GM23338 (cell line): ENCODE results near the gene TBCEL. TPM values are rescaled to one million over a fixed set of nuclear protein-coding genes. Genes with fewer than 3 reads are reported as not detected.
A peak's percentile ranks its signal among the peaks of the same experiment; 100 is the strongest.

Experiments used
- ATAC-seq: fragments of 200-7000 bp; cut with Tn5 transposase; 3 replicates; pipeline ENCODE4 v1.9.1; 2020
- DNase-seq: peaks from one replicate; pipeline ENCODE4 v3.0.0-alpha.2; 2015; ENCODE audit warnings: low spot score
- H2AFZ ChIP-seq: fragments of 200-600 bp; sonication (generic); 2 replicates; pipeline ENCODE4 v1.8.0; 2016; ENCODE audit warnings: antibody characterized with exemption, mild to moderate bottlenecking, moderate library complexity
- H3F3A ChIP-seq: fragments of 200-600 bp; sonication (generic); replicated peaks from 2 replicates; pipeline ENCODE4 v1.8.0; 2017; ENCODE audit warnings: antibody characterized with exemption, mixed run types, low read depth
- H3K27ac ChIP-seq: fragments of 200-600 bp; sonication (generic); 2 replicates; pipeline ENCODE4 v1.6.1; 2016; ENCODE audit warnings: low read depth
- H3K27me3 ChIP-seq: fragments of 200-600 bp; sonication (generic); 2 replicates; pipeline ENCODE4 v1.8.0; 2016; ENCODE audit warnings: mild to moderate bottlenecking, mixed run types, moderate library complexity; ENCODE audit not compliant: insufficient read depth
- H3K36me3 ChIP-seq: fragments of 200-600 bp; sonication (generic); 2 replicates; pipeline ENCODE4 v1.8.0; 2016; ENCODE audit warnings: mild to moderate bottlenecking; ENCODE audit not compliant: insufficient read depth
- H3K4me1 ChIP-seq: fragments of 200-600 bp; sonication (generic); 2 replicates; pipeline ENCODE4 v1.8.0; 2016; ENCODE audit warnings: mild to moderate bottlenecking, moderate library complexity; ENCODE audit not compliant: insufficient read depth
- H3K4me2 ChIP-seq: fragments of 200-600 bp; sonication (generic); 2 replicates; pipeline ENCODE4 v1.7.1; 2017; ENCODE audit warnings: mixed run types
- H3K4me3 ChIP-seq: fragments of 200-600 bp; sonication (generic); 2 replicates; pipeline ENCODE4 v1.6.1; 2016; ENCODE audit warnings: mixed run types
- H3K79me2 ChIP-seq: fragments of 200-600 bp; sonication (generic); replicated peaks from 2 replicates; pipeline ENCODE4 v1.8.0; 2017; ENCODE audit warnings: mild to moderate bottlenecking; ENCODE audit not compliant: insufficient read depth
- H3K9me2 ChIP-seq: fragments of 200-600 bp; sonication (generic); 2 replicates; pipeline ENCODE4 v1.8.0; 2017; ENCODE audit not compliant: insufficient read depth
- H4K20me1 ChIP-seq: fragments of 200-600 bp; sonication (generic); replicated peaks from 2 replicates; pipeline ENCODE4 v1.8.0; 2017; ENCODE audit warnings: mild to moderate bottlenecking; ENCODE audit not compliant: insufficient read depth
- H3K27ac Mint-ChIP-seq: 2 replicates; pipeline ENCODE4 v1.8.0; 2020; ENCODE audit warnings: inconsistent platforms, mild to moderate bottlenecking, moderate library complexity, mixed read lengths
- H3K27me3 Mint-ChIP-seq: 3 replicates; pipeline ENCODE4 v1.8.0; 2022; ENCODE audit warnings: low read depth, mild to moderate bottlenecking, moderate library complexity, mixed read lengths, inconsistent platforms; ENCODE audit not compliant: insufficient read depth, poor library complexity
- H3K36me3 Mint-ChIP-seq: 3 replicates; pipeline ENCODE4 v1.8.0; 2021; ENCODE audit warnings: low read depth, mild to moderate bottlenecking, inconsistent platforms, moderate library complexity, mixed read lengths
- H3K4me1 Mint-ChIP-seq: 3 replicates; pipeline ENCODE4 v1.8.0; 2020; ENCODE audit warnings: mild to moderate bottlenecking, inconsistent platforms, mixed read lengths
- H3K4me3 Mint-ChIP-seq: 3 replicates; pipeline ENCODE4 v1.8.0; 2021; ENCODE audit warnings: moderate library complexity, mild to moderate bottlenecking, inconsistent platforms, mixed read lengths
- H3K9me3 Mint-ChIP-seq: 3 replicates; pipeline ENCODE4 v1.8.0; 2020; ENCODE audit warnings: moderate library complexity, mild to moderate bottlenecking, inconsistent platforms, mixed read lengths
- CREB1 ChIP-seq: fragments of 250-450 bp; sonication (Bioruptor Pico); IDR thresholded peaks from 2 replicates; pipeline ENCODE4 v1.5.0; 2020; ENCODE audit warnings: low read depth, mild to moderate bottlenecking, moderate library complexity
- CTCF ChIP-seq, 2 experiments: fragments of 200-600 bp in 1 of 2; sonication (generic) in 1 of 2; conservative IDR thresholded peaks; 2 replicates each; pipeline versions ENCODE4 v1.5.1 to v1.6.1; 2016 to 2017; ENCODE audit warnings: antibody characterized with exemption in 2 of 2, low read depth in 2 of 2, mild to moderate bottlenecking in 2 of 2, moderate library complexity in 1 of 2
- ZNF114 ChIP-seq: fragments of 250-450 bp; sonication (Bioruptor Pico); IDR thresholded peaks from 2 replicates; pipeline ENCODE4 v1.5.0; 2020; ENCODE audit warnings: mild to moderate bottlenecking, moderate library complexity
- ZNF462 ChIP-seq: fragments of 250-450 bp; sonication (Bioruptor Pico); IDR thresholded peaks from 2 replicates; pipeline ENCODE4 v1.5.0; 2020; ENCODE audit warnings: mild to moderate bottlenecking, moderate library complexity
- polyA plus RNA-seq: library from polyadenylated mRNA; unstranded; fragments of >200 nt; fragmentation: Nextera tagmentation; extraction: Ambion mirVana; gene quantifications from 2 replicates; pipeline ENCODE4 v1.2.1, GENCODE V29; 2016
- total RNA-seq: library from RNA; depleted of rRNA; stranded (reverse); fragments of >200 nt; shearing (Covaris generic); gene quantifications from 2 replicates; pipeline ENCODE4 v1.2.3, GENCODE V29; 2014

Gene TBCEL
- total and polyA plus RNA-seq, 2 experiments from 2014 or later, result 5.4 to 16.2 TPM

- peak overlapping the region; percentile 93 for H2AFZ ChIP-seq
- peaks cover 20% of the 10 kb centered on the region for H3K27me3 ChIP-seq
- H3F3A ChIP-seq, result no peaks in the 10 kb centered on the region
- H4K20me1 ChIP-seq, result no peaks in the 10 kb centered on the region
- no peaks in the 10 kb centered on the region for H3K36me3 ChIP-seq
- Mint-ChIP-seq H3K27me3 (peaks cover 14% of the 10 kb centered on the region), H3K9me3 (no peaks in the 10 kb centered on the region), H3K4me1 (peaks cover 41% of the 10 kb centered on the region), H3K36me3 (no peaks in the 10 kb centered on the region; the same call in 2 of the 3 replicates), H3K4me3 (peak overlapping the region; percentile 69), H3K27ac (no peak overlapping the region)
- DNase-seq (peak; percentile 79), ATAC-seq (peak; percentile 96)
- H3K9me2 ChIP-seq, result no peaks in the 10 kb centered on the region; the same call in 1 of the 2 replicates
- TF ChIP-seq CTCF (conservative IDR thresholded peaks at IDR 0.05; ENCODE audit: low read depth in 2 of 2) (peak; percentile 16 to 34; a peak in 3 of 4 replicates), ZNF462 (CRISPR knock-in tag) (no peak), CREB1 (CRISPR knock-in tag) (0 out of 2 replicates have a peak, but pooled peaks have one; percentile 10), ZNF114 (CRISPR knock-in tag) (no peak)
- H3K4me2 ChIP-seq, result peak overlapping the region; percentile 88
- no peak overlapping the region for H3K27ac ChIP-seq
- H3K79me2 ChIP-seq, result no peaks in the 10 kb centered on the region
- peaks cover 38% of the 10 kb centered on the region for H3K4me1 ChIP-seq
- peak overlapping the region; percentile 61 for H3K4me3 ChIP-seq
Measured at GRCh38 chr11:120985718-120986569, 38.0 kb upstream of the TBCEL start.
